IMR-90 (cell line): ENCODE results near the gene SBF2. TPM values are rescaled to one million over a fixed set of nuclear protein-coding genes. Genes with fewer than 3 reads are reported as not detected.

Source experiments
- ATAC-seq: fragments of 200-7000 bp; cut with Tn5 transposase; 2 replicates; pipeline ENCODE4 v1.9.1; 2020; ENCODE audit warnings: low read depth, mild to moderate bottlenecking, moderate library complexity
- BruUV-seq: library from RNA; stranded (reverse); fragments of 400-500 nt; replicated peaks from 2 replicates; lab custom pipeline; 2021; lab: Mats Ljungman, UMichigan
- CTCF ChIA-PET: fragments of 300-600 bp; formaldehyde crosslinking; extraction: SDS; loops from one replicate; lab custom pipeline; 2021; ENCODE audit warnings: antibody characterized with exemption; lab: Yijun Ruan, JAX
- POLR2A ChIA-PET: fragments of 300-600 bp; sonication (Branson Sonifier 250); formaldehyde crosslinking; loops from one replicate; lab custom pipeline; 2022; ENCODE audit warnings: antibody characterized with exemption; ENCODE audit not compliant: unreplicated experiment; lab: Charles Lee
- DNase-seq: peaks from one replicate; pipeline ENCODE4 v3.0.0; 2013
- H2AFZ ChIP-seq: replicated peaks from 2 replicates; pipeline ENCODE3; 2013; ENCODE audit warnings: low read length, mild to moderate bottlenecking; ENCODE audit not compliant: poor library complexity
- H2AK5ac ChIP-seq: 2 replicates; pipeline ENCODE4 v1.6.1; 2013; ENCODE audit warnings: low read depth, low read length, inconsistent platforms
- H2AK9ac ChIP-seq: replicated peaks from 2 replicates; pipeline ENCODE3; 2013; ENCODE audit warnings: mild to moderate bottlenecking, low read depth, low read length, moderate library complexity; ENCODE audit not compliant: poor library complexity
- H2BK120ac ChIP-seq: 2 replicates; pipeline ENCODE4 v1.6.1; 2013; ENCODE audit warnings: low read depth, low read length, inconsistent platforms
- H2BK15ac ChIP-seq: 3 replicates; pipeline ENCODE4 v1.6.1; 2013; ENCODE audit warnings: low read depth, low read length, inconsistent platforms
- H2BK20ac ChIP-seq: 2 replicates; pipeline ENCODE4 v1.6.1; 2013; ENCODE audit warnings: low read depth, mild to moderate bottlenecking, inconsistent platforms, low read length, moderate library complexity
- H2BK5ac ChIP-seq: 2 replicates; pipeline ENCODE4 v1.6.1; 2013; ENCODE audit warnings: mild to moderate bottlenecking, low read depth, low read length, inconsistent platforms; ENCODE audit not compliant: poor library complexity, severe bottlenecking
- H3K14ac ChIP-seq: replicated peaks from 2 replicates; pipeline ENCODE4 v1.6.1; 2013; ENCODE audit warnings: low read depth, low read length, inconsistent platforms
- H3K18ac ChIP-seq: 2 replicates; pipeline ENCODE4 v1.6.1; 2013; ENCODE audit warnings: low read depth, low read length, control low read depth
- H3K23ac ChIP-seq: 2 replicates; pipeline ENCODE4 v1.6.1; 2013; ENCODE audit warnings: low read depth, low read length, inconsistent platforms
- H3K27ac ChIP-seq: 2 replicates; pipeline ENCODE4 v1.5.1; 2013; ENCODE audit warnings: mild to moderate bottlenecking, control low read depth, low read length; ENCODE audit not compliant: insufficient read depth
- H3K27me3 ChIP-seq: 2 replicates; pipeline ENCODE4 v1.6.1; 2013; ENCODE audit warnings: low read length; ENCODE audit not compliant: control insufficient read depth, insufficient read depth
- H3K36me3 ChIP-seq: 2 replicates; pipeline ENCODE4 v1.6.1; 2013; ENCODE audit warnings: low read length, mixed read lengths; ENCODE audit not compliant: control insufficient read depth, insufficient read depth
- H3K4ac ChIP-seq: 2 replicates; pipeline ENCODE4 v1.6.1; 2013; ENCODE audit warnings: low read depth, low read length, inconsistent platforms
- H3K4me1 ChIP-seq: 2 replicates; pipeline ENCODE4 v1.6.1; 2013; ENCODE audit warnings: low read length, mixed read lengths; ENCODE audit not compliant: control insufficient read depth, insufficient read depth
- H3K4me2 ChIP-seq: 2 replicates; pipeline ENCODE4 v1.6.1; 2013; ENCODE audit warnings: low read depth, mild to moderate bottlenecking, control low read depth, low read length, moderate library complexity
- H3K4me3 ChIP-seq: 2 replicates; pipeline ENCODE4 v1.5.1; 2013; ENCODE audit warnings: low read depth, mild to moderate bottlenecking, control low read depth, low read length, moderate library complexity; ENCODE audit not compliant: insufficient read depth
- H3K56ac ChIP-seq: 2 replicates; pipeline ENCODE4 v1.6.1; 2013; ENCODE audit warnings: low read length, inconsistent platforms; ENCODE audit not compliant: insufficient read depth; ENCODE audit errors: extremely low read depth
- H3K79me1 ChIP-seq, 2 experiments: 2 replicates each; pipeline ENCODE4 v1.6.1; 2013; ENCODE audit warnings: low read length in 2 of 2, inconsistent platforms in 1 of 2, low read depth in 1 of 2
- H3K9ac ChIP-seq: 2 replicates; pipeline ENCODE4 v1.6.1; 2013; ENCODE audit warnings: low read depth, low read length, control low read depth
- H3K9me1 ChIP-seq: 2 replicates; pipeline ENCODE4 v1.6.1; 2013; ENCODE audit warnings: low read length, inconsistent platforms; ENCODE audit not compliant: insufficient read depth
- H3K9me3 ChIP-seq: 2 replicates; pipeline ENCODE4 v1.6.1; 2013; ENCODE audit warnings: low read length; ENCODE audit not compliant: control insufficient read depth, insufficient read depth
- H4K20me1 ChIP-seq: 2 replicates; pipeline ENCODE4 v1.6.1; 2013; ENCODE audit warnings: low read length, inconsistent platforms; ENCODE audit not compliant: insufficient read depth
- H4K5ac ChIP-seq: 2 replicates; pipeline ENCODE4 v1.6.1; 2013; ENCODE audit warnings: mild to moderate bottlenecking, low read depth, low read length, control low read depth
- H4K8ac ChIP-seq, 2 experiments: 2 replicates each; pipeline ENCODE4 v1.6.1; 2013; ENCODE audit warnings: low read depth in 2 of 2, low read length in 2 of 2, control low read depth in 1 of 2, inconsistent platforms in 1 of 2
- H4K91ac ChIP-seq: 2 replicates; pipeline ENCODE4 v1.6.1; 2013; ENCODE audit warnings: low read depth, low read length, inconsistent platforms; ENCODE audit not compliant: insufficient read depth
- CHD1 ChIP-seq: IDR thresholded peaks from 2 replicates; pipeline ENCODE4 v1.6.1; 2012; ENCODE audit warnings: low read depth, low read length, improper control_type of control experiment
- CTCF ChIP-seq: conservative IDR thresholded peaks from 2 replicates; pipeline ENCODE4 v1.5.1; 2012; ENCODE audit warnings: mild to moderate bottlenecking, low read depth, low read length, improper control_type of control experiment
- FOS ChIP-seq: fragments of 150-350 bp; IDR thresholded peaks from 2 replicates; pipeline ENCODE4 v1.6.1; 2016; ENCODE audit warnings: low read depth, low read length
- MXI1 ChIP-seq: IDR thresholded peaks from 2 replicates; pipeline ENCODE4 v1.6.1; 2012; ENCODE audit warnings: low read depth, mild to moderate bottlenecking, low read length, moderate library complexity, borderline replicate concordance
- RAD21 ChIP-seq: IDR thresholded peaks from 2 replicates; pipeline ENCODE4 v1.6.1; 2012; ENCODE audit warnings: low read length, improper control_type of control experiment
- WGBS, 2 experiments: methylation state at CpG; one replicate each; pipeline versions ENCODE4 v1.1.5 to v1.1.7; 2013; ENCODE audit warnings: missing lambda C conversion rate in 2 of 2; ENCODE audit not compliant: insufficient read length in 1 of 2; ENCODE audit errors: extremely low coverage in 2 of 2; 5-methylcytosine and 5-hydroxymethylcytosine counted together
- dilution Hi-C: fragments of 300-500 bp; cut with HindIII; formaldehyde crosslinking; loops from one replicate; pipeline ENCODE4 v1.14.3; 2018; ENCODE audit warnings: low sequenced_read_pairs; ENCODE audit not compliant: unreplicated experiment
- in situ Hi-C: fragments of 300-500 bp; cut with MboI; formaldehyde crosslinking; loops from 3 replicates; pipeline ENCODE4 v1.14.3; 2019; ENCODE audit warnings: low sequenced_read_pairs, inconsistent platforms, mixed read lengths
- intact Hi-C: fragments of 100-400 bp; cut with micrococcal nuclease; formaldehyde crosslinking; loops from 2 replicates; pipeline ENCODE4 v1.10.0; 2022
- polyA plus RNA-seq, 3 experiments: library from polyadenylated mRNA; depleted of rRNA; stranded (reverse); fragments of >200 nt; gene quantifications; 2 replicates each; pipeline ENCODE4 v1.2.3, GENCODE V29; 2012; ENCODE audit warnings: low replicate concordance in 1 of 3
- total RNA-seq: library from RNA; depleted of rRNA; stranded (reverse); fragments of >200 nt; gene quantifications from 2 replicates; pipeline ENCODE4 v1.2.3, GENCODE V29; 2012
- TF ChIP-seq, protein P1 (sequence below): fragments of 150-350 bp; IDR thresholded peaks from 2 replicates; pipeline ENCODE4 v1.6.1; 2017; ENCODE audit warnings: mild to moderate bottlenecking, antibody characterized with exemption, low read length, low read depth

The SBF2 gene
- total and polyA plus RNA-seq, 2 of the 4 experiments (the other 2 are of a cell fraction), result 23.8 to 51.8 TPM

DNA sequence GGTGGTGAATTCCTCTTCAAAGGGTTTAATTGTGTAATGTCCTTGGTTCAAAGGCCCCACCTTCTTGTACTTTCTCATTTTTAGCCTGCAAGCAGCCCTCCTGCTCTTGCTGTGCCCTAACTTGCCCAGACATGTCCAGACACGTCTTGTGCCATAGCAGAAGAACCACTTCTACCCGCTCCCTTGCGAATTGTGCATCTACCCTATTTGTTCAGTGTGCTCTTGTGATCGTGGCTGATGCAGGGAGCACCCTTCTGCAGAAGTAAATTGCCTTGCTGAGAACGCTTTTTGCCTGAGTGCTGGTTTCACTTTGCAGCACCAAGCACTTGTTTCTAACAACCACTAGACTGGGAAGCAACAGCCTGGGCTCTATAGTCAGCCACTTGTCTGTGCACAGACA, 249.4 kb downstream of the SBF2 start:
- H3K27me3 ChIP-seq, result no peaks in the 10 kb centered on the region
- peaks cover 2% of the 10 kb centered on the region; the same call in 1 of the 2 replicates for H3K36me3 ChIP-seq
- ChIA-PET CTCF (no interaction called here), POLR2A (interaction anchor here (0.6 kb wide), 1 partner anchor 260 kb away, joined by 4 read pairs; the partner anchor contains the start of gene ADM)
- H2AFZ ChIP-seq, result no peak overlapping the region
- intact Hi-C loops, result no loop called here
- ATAC-seq (no peak), DNase-seq (no peak)
- no peaks in the 10 kb centered on the region for H4K20me1 ChIP-seq
- H2BK20ac ChIP-seq, result peak overlapping the region; percentile 86; the same call in 1 of the 2 replicates
- BruUV-seq, result no TSS peak
- H3K4ac ChIP-seq, result peak overlapping the region; percentile 84
- H3K79me1 ChIP-seq, result peaks cover 14 to 19% of the 10 kb centered on the region in 2 experiments
- H3K9me3 ChIP-seq, result peaks cover 8% of the 10 kb centered on the region
- no peak overlapping the region for H2BK15ac ChIP-seq
- no peaks in the 10 kb centered on the region for H3K9me1 ChIP-seq
- peak overlapping the region; percentile 44 for H3K23ac ChIP-seq
- peak overlapping the region; percentile 68 for H4K91ac ChIP-seq
- peak overlapping the region; percentile 95 for H2BK5ac ChIP-seq
- peak overlapping the region; percentile 81 for H2BK120ac ChIP-seq
- no peak overlapping the region; the same call in 1 of the 2 replicates for H3K4me2 ChIP-seq
- peaks cover 2% of the 10 kb centered on the region; the same call in 1 of the 2 replicates for H3K4me1 ChIP-seq
- dilution Hi-C loops, result no loop called here
- H2AK5ac ChIP-seq, result peak overlapping the region; percentile 79
- no peak overlapping the region for H3K56ac ChIP-seq
- peak overlapping the region; percentile 82 for H3K14ac ChIP-seq
- in situ Hi-C loops, result no loop called here
- H2AK9ac ChIP-seq, result no peak overlapping the region
- peak overlapping the region; percentile 100 for H4K5ac ChIP-seq
- peak overlapping the region; percentile 56 for H3K27ac ChIP-seq
- H4K8ac ChIP-seq, result peak overlapping the region; percentile 56 to 87; a peak in 3 of 4 replicates
- 87% methylated on average over 3 of the region's 5 CpGs; no CpG with 5 or more reads in 1 of the 2 experiments for WGBS, 2 experiments
- peak overlapping the region; percentile 99 for H3K18ac ChIP-seq
- H3K9ac ChIP-seq, result no peak overlapping the region
- TF ChIP-seq CHD1 (no peak), FOS (no peak), MXI1 (no peak), RAD21 (no peak), CTCF (no peak)
- TF ChIP-seq, protein P1, sequence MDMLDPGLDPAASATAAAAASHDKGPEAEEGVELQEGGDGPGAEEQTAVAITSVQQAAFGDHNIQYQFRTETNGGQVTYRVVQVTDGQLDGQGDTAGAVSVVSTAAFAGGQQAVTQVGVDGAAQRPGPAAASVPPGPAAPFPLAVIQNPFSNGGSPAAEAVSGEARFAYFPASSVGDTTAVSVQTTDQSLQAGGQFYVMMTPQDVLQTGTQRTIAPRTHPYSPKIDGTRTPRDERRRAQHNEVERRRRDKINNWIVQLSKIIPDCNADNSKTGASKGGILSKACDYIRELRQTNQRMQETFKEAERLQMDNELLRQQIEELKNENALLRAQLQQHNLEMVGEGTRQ, result no peak
- H3K4me3 ChIP-seq, result no peak overlapping the region; the same call in 1 of the 2 replicates
